ENCODE results near the gene OR10H5. TPM values are rescaled to one million over a fixed set of nuclear protein-coding genes. Genes with fewer than 3 reads are reported as not detected.
A peak's percentile ranks its signal among the peaks of the same experiment; 100 is the strongest.
"Not testable (repeated sequence)": the region's sequence is repeated elsewhere in the genome, so short reads cannot be mapped to it uniquely, and the experiment has no call there.

The OR10H5 gene
- total RNA-seq, 1 donor, result under 0.01 TPM

- Histone ChIP-seq H3K27me3 (ENCODE audit: insufficient read depth, low read length) (no peaks in the 10 kb centered on the region), H3K4me3 (ENCODE audit: low read length) (no peak overlapping the region)
Measured at GRCh38 chr19:15829786-15830185, 42.3 kb downstream of the OR10H5 start.

DNA sequence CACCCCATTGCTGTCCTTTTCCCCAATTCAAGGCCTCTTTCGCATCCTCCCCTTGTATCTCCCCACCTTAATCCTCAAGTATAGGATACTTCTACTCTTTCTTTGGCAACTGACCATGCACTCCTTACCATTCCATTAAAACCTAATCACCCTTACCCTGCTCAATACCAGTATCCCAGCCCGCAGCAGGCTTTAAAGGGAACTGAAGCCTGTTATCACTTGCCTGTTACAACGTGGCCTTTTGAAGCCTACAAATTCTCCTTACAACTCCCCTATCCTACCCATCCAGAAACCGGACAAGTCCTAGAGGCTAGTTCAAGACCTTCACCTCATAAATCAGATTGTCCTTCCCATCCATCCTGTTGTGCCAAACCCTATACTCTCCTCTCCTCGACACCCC, 44.2 kb downstream of the OR10H5 start:
- Histone ChIP-seq H3K4me3 (ENCODE audit: low read length) (no peak overlapping the region), H3K9me3 (ENCODE audit: low read depth, low read length) (no peaks in the 10 kb centered on the region), H3K27me3 (ENCODE audit: insufficient read depth, low read length) (no peaks in the 10 kb centered on the region), H3K4me1 (ENCODE audit: insufficient read depth, low read length) (peaks cover 7% of the 10 kb centered on the region)

More at GRCh38 chr19:15829786-15830185, 42.3 kb downstream of the OR10H5 start:
- H3K9me3 ChIP-seq (ENCODE audit: low read depth, low read length), result no peaks in the 10 kb centered on the region
- no peaks in the 10 kb centered on the region for H3K4me1 ChIP-seq (ENCODE audit: insufficient read depth, low read length)

GRCh38 chr19:15834232-15834631, 46.8 kb downstream of the OR10H5 start:
- H3K4me3 ChIP-seq (ENCODE audit: low read length); H3K27me3 ChIP-seq (ENCODE audit: insufficient read depth, low read length); H3K4me1 ChIP-seq (ENCODE audit: insufficient read depth, low read length); H3K9me3 ChIP-seq (ENCODE audit: low read depth, low read length): not testable (repeated sequence)

DNA sequence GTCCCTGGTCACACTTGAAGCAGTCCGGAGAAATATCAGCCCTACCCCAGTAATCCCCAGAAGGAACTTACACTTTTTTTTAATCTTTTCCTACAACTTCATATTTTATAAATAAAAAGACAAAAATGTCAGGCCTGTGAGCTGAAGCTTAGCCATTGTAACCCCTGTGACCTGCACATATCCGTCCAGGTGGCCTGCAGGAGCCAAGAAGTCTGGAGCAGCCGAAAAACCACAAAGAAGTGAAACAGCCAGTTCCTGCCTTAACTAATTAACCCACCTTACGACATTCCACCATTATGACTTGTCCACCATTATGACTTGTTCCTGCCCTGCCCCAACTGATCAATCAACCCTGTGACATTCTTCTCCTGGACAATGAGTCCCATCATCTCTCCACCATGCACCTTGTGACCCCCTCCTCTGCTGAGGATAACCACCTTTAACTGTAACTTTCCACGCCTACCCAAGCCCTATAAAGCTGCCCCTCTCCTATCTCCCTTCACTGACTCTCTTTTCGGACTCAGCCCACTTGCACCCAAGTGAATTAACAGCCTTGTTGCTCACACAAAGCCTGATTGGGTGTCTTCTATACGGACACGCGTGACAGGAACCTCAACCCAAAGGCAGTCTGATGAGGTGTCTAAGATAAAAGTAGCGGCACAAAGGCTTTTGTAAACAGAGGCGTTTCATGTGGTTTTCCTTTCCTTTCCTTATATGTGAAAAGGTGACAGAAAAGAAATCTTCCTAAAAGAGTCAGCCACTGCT, 48.3 kb downstream of the OR10H5 start:
- H3K4me3 ChIP-seq (ENCODE audit: low read length), result peak overlapping the region; percentile 70
- not testable (repeated sequence) for H3K4me1 ChIP-seq (ENCODE audit: insufficient read depth, low read length); H3K9me3 ChIP-seq (ENCODE audit: low read depth, low read length); H3K27me3 ChIP-seq (ENCODE audit: insufficient read depth, low read length)

GRCh38 chr19:15836330-15837220, 49.1 kb downstream of the OR10H5 start:
- H3K27me3 ChIP-seq (ENCODE audit: insufficient read depth, low read length), result no peaks in the 10 kb centered on the region
- H3K4me3 ChIP-seq (ENCODE audit: low read length), result peak overlapping the region; percentile 70
- no peaks in the 10 kb centered on the region for H3K9me3 ChIP-seq (ENCODE audit: low read depth, low read length)
- H3K4me1 ChIP-seq (ENCODE audit: insufficient read depth, low read length), result peaks cover 10% of the 10 kb centered on the region

- Histone ChIP-seq H3K27me3 (ENCODE audit: insufficient read depth, low read length) (no peaks in the 10 kb centered on the region), H3K9me3 (ENCODE audit: low read depth, low read length) (no peaks in the 10 kb centered on the region), H3K4me3 (ENCODE audit: low read length) (peak overlapping the region; percentile 70)
Measured at GRCh38 chr19:15837221-15837731, 49.8 kb downstream of the OR10H5 start.

DNA sequence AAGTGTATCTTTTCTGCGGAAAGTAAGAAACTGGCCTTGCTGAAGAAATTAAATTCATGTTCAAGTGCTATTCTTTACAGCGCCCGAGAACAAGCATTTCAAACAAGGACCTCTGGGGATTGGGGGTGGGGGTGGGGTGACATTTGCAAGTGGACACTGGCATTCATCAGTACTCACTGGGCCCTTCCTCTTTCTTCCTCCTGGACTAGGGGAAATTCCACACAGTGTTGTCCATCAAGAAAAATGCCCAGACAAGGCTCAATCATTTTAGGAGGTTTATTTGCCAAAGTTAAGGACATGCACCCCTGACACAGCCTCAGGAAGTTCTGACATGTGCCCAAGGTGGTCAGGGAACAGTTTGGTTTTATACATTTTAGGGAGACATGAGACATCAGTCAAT, 50.9 kb downstream of the OR10H5 start:
- Histone ChIP-seq H3K9me3 (ENCODE audit: low read depth, low read length) (no peaks in the 10 kb centered on the region), H3K4me1 (ENCODE audit: insufficient read depth, low read length) (peaks cover 10% of the 10 kb centered on the region), H3K4me3 (ENCODE audit: low read length) (no peak overlapping the region), H3K27me3 (ENCODE audit: insufficient read depth, low read length) (no peaks in the 10 kb centered on the region)

More at GRCh38 chr19:15837221-15837731, 49.8 kb downstream of the OR10H5 start:
- peaks cover 10% of the 10 kb centered on the region for H3K4me1 ChIP-seq (ENCODE audit: insufficient read depth, low read length)

DNA sequence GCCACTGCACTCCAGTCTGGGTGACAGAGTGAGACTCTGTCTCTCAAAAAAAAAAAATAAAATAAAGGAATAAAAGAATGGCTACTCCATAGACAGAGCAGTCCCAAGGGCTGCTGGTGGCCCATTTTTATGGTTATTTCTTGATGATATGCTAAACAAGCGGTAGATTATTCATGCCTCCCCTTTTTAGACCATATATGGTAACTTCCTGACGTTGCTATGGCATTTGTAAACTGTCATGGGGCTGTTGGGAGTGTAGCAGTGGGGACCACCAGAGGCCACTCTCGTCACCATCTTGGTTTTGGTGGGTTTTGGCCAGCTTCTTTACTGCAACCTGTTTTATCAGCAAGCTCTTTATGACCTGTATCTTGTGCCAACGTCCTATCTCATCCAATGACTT, 52.4 kb downstream of the OR10H5 start:
- peaks cover 22% of the 10 kb centered on the region for H3K4me1 ChIP-seq (ENCODE audit: insufficient read depth, low read length)

DNA sequence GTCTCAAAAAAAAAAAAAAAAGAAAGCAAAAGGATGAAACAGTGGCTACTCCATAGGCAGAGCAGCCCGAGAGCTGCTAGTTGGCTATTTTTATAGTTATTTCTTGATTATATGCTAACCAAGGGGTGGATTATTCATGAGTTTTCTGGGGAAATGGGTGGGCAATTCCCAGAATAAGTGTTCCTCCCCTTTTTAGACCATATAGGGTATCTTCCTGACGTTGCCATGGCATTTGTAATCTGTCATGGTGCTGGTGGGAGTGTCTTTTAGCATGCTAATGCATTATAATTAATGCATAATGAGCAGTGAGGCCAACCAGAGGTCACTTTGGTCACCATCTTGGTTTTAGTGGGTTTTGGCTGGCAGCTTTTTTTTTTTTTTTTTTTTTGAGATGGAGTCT, 53.4 kb downstream of the OR10H5 start:
- Histone ChIP-seq H3K27me3 (ENCODE audit: insufficient read depth, low read length) (no peaks in the 10 kb centered on the region), H3K4me3 (ENCODE audit: low read length) (no peak overlapping the region), H3K4me1 (ENCODE audit: insufficient read depth, low read length) (peaks cover 26% of the 10 kb centered on the region), H3K9me3 (ENCODE audit: low read depth, low read length) (no peaks in the 10 kb centered on the region)

More for the DNA sequence above, 52.4 kb downstream of the OR10H5 start:
- not testable (repeated sequence) for H3K9me3 ChIP-seq (ENCODE audit: low read depth, low read length); H3K4me3 ChIP-seq (ENCODE audit: low read length); H3K27me3 ChIP-seq (ENCODE audit: insufficient read depth, low read length)

- no peak overlapping the region for H3K4me3 ChIP-seq (ENCODE audit: low read length)
- peaks cover 23% of the 10 kb centered on the region for H3K4me1 ChIP-seq (ENCODE audit: insufficient read depth, low read length)
- H3K27me3 ChIP-seq (ENCODE audit: insufficient read depth, low read length), result no peaks in the 10 kb centered on the region
- H3K9me3 ChIP-seq (ENCODE audit: low read depth, low read length), result no peaks in the 10 kb centered on the region
Measured at GRCh38 chr19:15841875-15842569, 54.6 kb downstream of the OR10H5 start.

DNA sequence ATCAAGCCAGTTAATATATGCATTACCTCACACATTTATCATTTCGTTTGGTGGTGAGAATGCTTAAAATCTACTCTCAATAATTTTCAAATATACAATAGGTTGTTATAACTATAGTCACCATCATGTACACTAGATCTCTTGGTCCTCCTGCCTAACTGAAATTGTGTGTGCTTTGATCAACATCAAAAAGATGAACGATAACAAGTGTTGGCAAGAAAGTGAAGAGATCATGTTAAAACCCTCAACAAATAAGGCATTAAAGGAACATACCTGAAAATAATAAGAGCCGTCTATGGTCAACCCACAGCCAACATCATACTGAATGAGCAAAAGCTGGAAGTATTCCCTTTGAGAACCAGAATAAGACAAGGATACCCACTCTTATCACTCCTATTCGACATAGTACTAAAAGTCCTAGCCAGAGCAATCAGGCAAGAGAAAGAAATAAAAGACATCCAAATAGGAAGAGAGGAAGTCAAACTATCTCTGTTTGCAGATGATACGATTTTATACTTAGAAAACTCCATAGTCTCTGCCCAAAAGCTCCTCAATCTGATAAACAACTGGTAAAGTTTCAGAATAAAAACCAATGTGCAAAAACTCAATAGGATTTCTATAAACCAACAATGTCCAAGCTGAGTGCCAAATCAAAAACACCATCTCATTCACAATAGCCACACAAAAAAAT, 55.9 kb downstream of the OR10H5 start:
- H3K4me1 ChIP-seq (ENCODE audit: insufficient read depth, low read length), result peaks cover 20% of the 10 kb centered on the region
- H3K9me3 ChIP-seq (ENCODE audit: low read depth, low read length), result no peaks in the 10 kb centered on the region
- no peaks in the 10 kb centered on the region for H3K27me3 ChIP-seq (ENCODE audit: insufficient read depth, low read length)
- no peak overlapping the region for H3K4me3 ChIP-seq (ENCODE audit: low read length)

DNA sequence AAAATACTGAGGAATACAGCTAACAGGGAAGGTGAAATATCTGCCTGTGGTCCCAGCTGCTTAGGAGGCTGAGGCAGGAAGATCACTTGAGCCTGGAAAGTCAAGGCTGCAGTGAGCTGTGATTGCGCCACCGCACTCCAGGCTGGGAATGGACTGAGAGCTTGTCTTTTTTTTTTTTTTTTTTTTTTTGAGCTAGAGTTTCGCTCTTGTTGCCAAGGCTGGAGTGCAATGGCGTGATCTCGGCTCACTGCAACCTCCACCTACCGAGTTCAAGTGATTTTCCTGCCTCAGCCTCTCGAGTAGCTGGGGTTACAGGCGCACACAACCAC, 56.4 kb downstream of the OR10H5 start:
- not testable (repeated sequence) for H3K27me3 ChIP-seq (ENCODE audit: insufficient read depth, low read length); H3K4me3 ChIP-seq (ENCODE audit: low read length); H3K9me3 ChIP-seq (ENCODE audit: low read depth, low read length)

DNA sequence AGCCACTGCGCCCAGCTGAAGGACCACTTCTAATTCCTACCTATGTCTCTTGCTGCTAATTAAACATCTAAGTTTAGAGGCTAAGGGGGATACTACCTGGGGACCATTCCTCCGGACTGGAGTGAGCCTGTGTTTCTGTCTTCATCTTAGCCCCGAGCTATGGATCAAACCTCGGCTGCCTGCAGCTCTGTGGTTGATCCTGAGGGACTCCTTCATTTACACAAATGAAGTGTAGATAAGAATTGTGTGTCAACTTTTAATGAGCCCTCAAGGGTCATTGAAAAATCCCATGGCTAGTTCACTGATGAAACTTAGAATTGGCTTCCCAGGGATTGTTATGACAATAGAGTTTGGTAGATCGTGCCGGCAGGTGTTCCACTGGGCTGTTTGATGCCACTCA, 59.5 kb downstream of the OR10H5 start:
- Histone ChIP-seq H3K4me3 (ENCODE audit: low read length) (no peak overlapping the region), H3K4me1 (ENCODE audit: insufficient read depth, low read length) (peaks cover 20% of the 10 kb centered on the region), H3K27me3 (ENCODE audit: insufficient read depth, low read length) (no peaks in the 10 kb centered on the region), H3K9me3 (ENCODE audit: low read depth, low read length) (no peaks in the 10 kb centered on the region)

More for the DNA sequence above, 56.4 kb downstream of the OR10H5 start:
- peaks cover 20% of the 10 kb centered on the region for H3K4me1 ChIP-seq (ENCODE audit: insufficient read depth, low read length)

DNA sequence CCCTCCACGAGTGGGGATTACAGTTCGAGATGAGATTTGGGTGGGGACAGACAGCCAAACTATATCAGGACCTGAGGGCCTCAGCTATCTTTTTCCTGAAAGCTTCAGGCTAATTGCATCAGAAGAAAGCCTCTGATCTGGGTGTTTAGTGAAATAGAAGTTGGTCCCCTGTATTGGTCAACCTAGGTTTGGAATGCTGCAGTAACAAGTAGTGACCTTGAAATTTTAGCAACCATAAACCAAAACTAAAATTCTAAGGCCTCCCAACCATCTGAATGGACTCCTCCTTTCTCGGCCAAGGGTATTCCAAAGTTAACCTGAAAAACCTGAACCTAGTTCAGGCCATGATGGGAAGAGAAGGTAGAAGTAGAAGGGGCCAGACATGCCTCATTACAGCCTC, 62.9 kb downstream of the OR10H5 start:
- Histone ChIP-seq H3K4me1 (ENCODE audit: insufficient read depth, low read length) (peaks cover 2% of the 10 kb centered on the region), H3K9me3 (ENCODE audit: low read depth, low read length) (no peaks in the 10 kb centered on the region), H3K27me3 (ENCODE audit: insufficient read depth, low read length) (no peaks in the 10 kb centered on the region), H3K4me3 (ENCODE audit: low read length) (no peak overlapping the region)
